ENCODE measurements around the gene XKR3.

GRCh38 chr22:16845881-16846280 lies 20.7 kb upstream of the XKR3 start:
- TF ChIP-seq, protein P1, sequence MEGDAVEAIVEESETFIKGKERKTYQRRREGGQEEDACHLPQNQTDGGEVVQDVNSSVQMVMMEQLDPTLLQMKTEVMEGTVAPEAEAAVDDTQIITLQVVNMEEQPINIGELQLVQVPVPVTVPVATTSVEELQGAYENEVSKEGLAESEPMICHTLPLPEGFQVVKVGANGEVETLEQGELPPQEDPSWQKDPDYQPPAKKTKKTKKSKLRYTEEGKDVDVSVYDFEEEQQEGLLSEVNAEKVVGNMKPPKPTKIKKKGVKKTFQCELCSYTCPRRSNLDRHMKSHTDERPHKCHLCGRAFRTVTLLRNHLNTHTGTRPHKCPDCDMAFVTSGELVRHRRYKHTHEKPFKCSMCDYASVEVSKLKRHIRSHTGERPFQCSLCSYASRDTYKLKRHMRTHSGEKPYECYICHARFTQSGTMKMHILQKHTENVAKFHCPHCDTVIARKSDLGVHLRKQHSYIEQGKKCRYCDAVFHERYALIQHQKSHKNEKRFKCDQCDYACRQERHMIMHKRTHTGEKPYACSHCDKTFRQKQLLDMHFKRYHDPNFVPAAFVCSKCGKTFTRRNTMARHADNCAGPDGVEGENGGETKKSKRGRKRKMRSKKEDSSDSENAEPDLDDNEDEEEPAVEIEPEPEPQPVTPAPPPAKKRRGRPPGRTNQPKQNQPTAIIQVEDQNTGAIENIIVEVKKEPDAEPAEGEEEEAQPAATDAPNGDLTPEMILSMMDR (IDR thresholded peaks at IDR 0.05): no peak
- TF ChIP-seq POLR2A (IDR thresholded peaks at IDR 0.05) (no peak), POLR2AphosphoS5 (IDR thresholded peaks at IDR 0.05; ENCODE audit: insufficient read depth in 1 of 2, low read depth in 1 of 2) (no peak)
